G401 (cell line): ENCODE data around the gene BTNL9. TPM values are rescaled to one million over a fixed set of nuclear protein-coding genes. Genes with fewer than 3 reads are reported as not detected.

Experiments used
- total RNA-seq: library from RNA; depleted of rRNA; stranded (reverse); fragments of >200 nt; shearing (Covaris generic); gene quantifications from 2 replicates; pipeline ENCODE4 v1.2.3, GENCODE V29; 2014; rRNA removed

The BTNL9 gene
- total RNA-seq, 1 experiment from 2014 or later: 5.3 TPM

Other genes with a start within 250 kb of the BTNL9 start
- gene MGAT1, start 237.5 kb upstream of the BTNL9 start, total RNA-seq: 207 and 258 TPM in 2 replicates
- 33.0 and 37.9 TPM in 2 replicates for gene ZFP62, start 179.0 kb upstream of the BTNL9 start, total RNA-seq
- gene BTNL8, start 141.1 kb upstream of the BTNL9 start, total RNA-seq: not detected in 2 replicates
- not detected in 2 replicates for gene BTNL3, start 51.4 kb upstream of the BTNL9 start, total RNA-seq
- not detected in 2 replicates for gene OR2V1, start 90.9 kb downstream of the BTNL9 start, total RNA-seq
- not detected in 2 replicates for gene OR2V2, start 107.3 kb downstream of the BTNL9 start, total RNA-seq
- gene TRIM7, start 164.9 kb downstream of the BTNL9 start, total RNA-seq: 3.9 and 5.1 TPM in 2 replicates
- 23.0 and 27.3 TPM in 2 replicates for gene TRIM41, start 183.0 kb downstream of the BTNL9 start, total RNA-seq
- 4,601 and 5,352 TPM in 2 replicates for gene RACK1, start 203.6 kb downstream of the BTNL9 start, total RNA-seq
- 2.5 and 3.6 TPM in 2 replicates for gene TRIM52, start 220.9 kb downstream of the BTNL9 start, total RNA-seq